Body of pancreas (tissue), 4 donors: ENCODE data around the gene ADORA2A. TPM values are rescaled to one million over a fixed set of nuclear protein-coding genes. Genes with fewer than 3 reads are reported as not detected.

Source experiments
- ATAC-seq: fragments of 150-250 bp; one replicate; pipeline ENCODE4 v1.9.1; 2016
- DNase-seq, 4 donors: peaks; one replicate each; pipeline ENCODE4 v3.0.0-alpha.2; 2019
- H3K27ac ChIP-seq, 4 donors: fragments of 200-600 bp; sonication (generic); 1 replicate in 3 of 4; 2 replicates in 1 of 4; pipeline versions ENCODE4 v1.5.1 to v1.6.1; 2016 to 2019; ENCODE audit warnings: mild to moderate bottlenecking in 1 of 4, mixed read lengths in 1 of 4, moderate library complexity in 1 of 4
- H3K27me3 ChIP-seq, 2 donors: fragments of 200-600 bp; sonication (generic); one replicate each; pipeline ENCODE4 v1.6.0; 2016; ENCODE audit warnings: mild to moderate bottlenecking in 1 of 2
- H3K36me3 ChIP-seq, 2 donors: fragments of 200-600 bp; sonication (generic); replicated peaks in 1 of 2; 2 replicates each; pipeline ENCODE4 v1.5.1; 2016; ENCODE audit warnings: low read depth in 2 of 2; ENCODE audit not compliant: insufficient read depth in 1 of 2
- H3K4me1 ChIP-seq: fragments of 200-600 bp; sonication (generic); one replicate; pipeline ENCODE4 v1.6.0; 2016
- H3K4me3 ChIP-seq, 2 donors: fragments of 200-600 bp; sonication (generic); 1 replicate in 1 of 2; 2 replicates in 1 of 2; pipeline ENCODE4 v1.5.1; 2016 to 2019
- H3K9me3 ChIP-seq, 3 donors: fragments of 200-600 bp; sonication (generic); 1 replicate in 2 of 3; 2 replicates in 1 of 3; pipeline ENCODE4 v1.5.1; 2016
- CTCF ChIP-seq, 7 experiments: fragments of 450-650 bp in 4 of 7; fragments of 200-600 bp in 3 of 7; sonication (generic) in 3 of 7; IDR thresholded peaks; one replicate each; pipeline ENCODE4 v1.5.1; 2016 to 2019; ENCODE audit warnings: antibody characterized with exemption in 7 of 7
- POLR2A ChIP-seq, 3 donors: fragments of 450-650 bp; IDR thresholded peaks; one replicate each; pipeline ENCODE4 v1.6.1; 2016; ENCODE audit warnings: antibody characterized with exemption in 3 of 3, mild to moderate bottlenecking in 2 of 3
- WGBS, 2 donors: methylation state at CpG; one replicate each; pipeline ENCODE4 v1.1.5; 2017; 5-methylcytosine and 5-hydroxymethylcytosine counted together
- intact Hi-C: fragments of 100-400 bp; cut with DNase I; formaldehyde crosslinking; loops from one replicate; pipeline ENCODE4 v1.15.1; 2023
- total RNA-seq, 2 donors: library from RNA; depleted of rRNA; stranded (reverse); fragments of >200 nt; gene quantifications; one replicate each; pipeline ENCODE4 v1.1.0, GENCODE V29; 2016

Gene ADORA2A
- total RNA-seq, 2 donors from 2014 or later: 2.1 to 19.4 TPM

DNA sequence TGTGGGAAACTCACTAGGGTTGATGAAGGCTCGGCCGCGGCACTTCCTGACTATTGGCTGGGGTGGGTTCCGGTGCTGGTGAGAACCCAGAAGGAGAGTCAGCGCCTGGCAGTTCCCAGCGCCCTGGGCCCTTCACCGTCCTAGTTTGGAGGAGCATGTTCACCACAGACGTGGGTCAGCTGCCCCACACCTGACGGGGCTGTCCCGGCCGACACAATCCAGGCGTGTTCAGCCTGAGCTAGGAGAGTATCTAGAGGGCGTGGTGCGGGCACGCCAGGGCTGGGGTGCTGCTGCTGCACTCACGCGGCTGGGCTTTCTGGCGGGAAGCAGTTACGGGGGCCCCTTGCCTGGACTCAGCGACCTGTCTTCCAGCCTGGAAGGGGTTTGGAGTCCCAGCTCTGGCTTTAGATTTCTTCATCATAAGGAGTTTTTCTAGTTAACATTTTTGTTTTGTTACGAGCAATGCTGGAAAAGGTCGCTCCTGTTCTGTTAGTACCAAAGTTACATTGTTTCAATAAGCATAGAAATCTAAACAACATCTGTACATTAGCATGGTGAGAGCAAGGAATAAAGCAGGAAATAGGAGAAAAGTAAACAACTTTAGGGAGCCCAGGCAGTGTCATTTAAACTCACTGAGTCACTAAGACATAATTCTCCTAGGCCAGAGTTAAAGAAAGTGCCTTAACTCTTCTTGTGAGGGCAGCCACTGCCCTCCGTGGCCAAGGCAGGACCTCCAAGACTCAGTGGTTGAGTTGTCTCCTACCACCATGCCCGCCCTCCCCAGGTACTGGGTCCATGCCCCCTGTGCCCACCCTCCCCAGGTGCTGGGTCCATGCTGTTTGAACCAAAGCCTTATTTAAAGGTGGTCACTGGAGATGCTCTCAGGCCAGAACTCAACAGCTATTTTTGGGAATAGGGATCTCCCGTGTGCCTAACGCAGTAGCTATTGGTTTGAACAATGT lies 12.1 kb upstream of the ADORA2A start:
- Histone ChIP-seq H3K27me3 (no peaks in the 10 kb centered on the region), H3K4me3 (no peak overlapping the region), H3K36me3 (peaks cover 0 to 7% of the 10 kb centered on the region in 2 donors), H3K4me1 (no peaks in the 10 kb centered on the region), H3K27ac (no peak overlapping the region), H3K9me3 (no peaks in the 10 kb centered on the region)
- TF ChIP-seq CTCF (IDR thresholded peaks at IDR 0.05): no peak
- TF ChIP-seq POLR2A (IDR thresholded peaks at IDR 0.05): no peak
- WGBS, 2 donors: 89 to 92% methylated on average over 15 to 24 of the region's 26 CpGs
- intact Hi-C loops: no loop called here
- DNase-seq (no peak), ATAC-seq (no peak)

- Histone ChIP-seq H3K36me3 (peaks cover 0 to 7% of the 10 kb centered on the region in 2 donors), H3K4me3 (no peak overlapping the region), H3K27me3 (no peaks in the 10 kb centered on the region), H3K4me1 (no peaks in the 10 kb centered on the region), H3K9me3 (no peaks in the 10 kb centered on the region), H3K27ac (no peak overlapping the region)
- ATAC-seq: no peak
- TF ChIP-seq POLR2A (IDR thresholded peaks at IDR 0.05): no peak
- TF ChIP-seq CTCF (IDR thresholded peaks at IDR 0.05): no peak
- intact Hi-C loops: no loop called here
- 95 to 96% methylated on average over 8 of the region's 8 CpGs for WGBS, 2 donors
- DNase-seq: no peak
Measured at GRCh38 chr22:24416095-24416494, 11.3 kb upstream of the ADORA2A start.

DNA sequence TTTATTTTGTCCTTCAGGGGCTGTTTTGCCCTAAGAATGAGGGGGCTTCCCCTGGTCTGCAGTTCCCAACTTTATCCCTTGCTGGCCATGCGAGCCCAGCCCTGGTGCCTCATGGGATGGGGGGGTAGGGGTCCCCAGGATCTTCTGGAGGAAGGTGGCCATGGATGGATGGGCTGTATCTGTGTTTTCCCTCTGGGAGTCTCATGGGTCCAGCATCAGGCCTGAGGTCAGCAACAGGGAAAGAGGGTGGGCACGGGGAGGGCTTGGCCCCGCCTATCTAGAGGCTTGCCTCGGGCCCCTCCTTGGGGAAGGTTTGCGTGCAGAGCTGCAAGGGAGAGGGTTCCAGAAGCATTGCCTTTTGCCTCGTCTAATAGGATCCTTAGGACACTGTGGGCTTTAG lies 10.8 kb upstream of the ADORA2A start:
- TF ChIP-seq POLR2A (IDR thresholded peaks at IDR 0.05): no peak
- no peak for TF ChIP-seq CTCF (IDR thresholded peaks at IDR 0.05)
- H3K4me1 ChIP-seq: no peaks in the 10 kb centered on the region
- no peak overlapping the region for H3K27ac ChIP-seq
- H3K4me3 ChIP-seq: no peak overlapping the region
- ATAC-seq (no peak), DNase-seq (no peak)
- H3K36me3 ChIP-seq: peaks cover 0 to 7% of the 10 kb centered on the region in 2 donors
- intact Hi-C loops: no loop called here
- 92 to 93% methylated on average over 5 of the region's 6 CpGs for WGBS, 2 donors
- H3K27me3 ChIP-seq: no peaks in the 10 kb centered on the region
- H3K9me3 ChIP-seq: no peaks in the 10 kb centered on the region

DNA sequence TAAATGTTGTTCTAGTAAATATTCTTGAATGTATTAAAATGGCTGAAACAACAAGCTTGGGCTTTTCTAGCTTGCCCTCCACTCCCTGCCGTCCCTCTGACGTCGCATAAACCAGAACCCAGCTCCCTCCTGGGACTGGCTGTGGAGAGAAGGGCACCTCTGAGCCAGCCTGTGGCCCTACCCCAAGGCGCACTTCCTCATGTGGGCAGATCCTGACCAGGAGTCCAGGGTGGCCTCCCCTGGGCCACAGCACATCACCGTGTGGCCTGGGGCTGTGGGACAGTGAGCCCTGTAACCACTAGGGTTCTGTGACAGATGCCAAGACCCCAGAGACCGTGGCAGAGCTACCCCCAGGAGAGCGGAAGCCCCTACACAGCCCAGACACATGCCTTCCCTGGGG lies 10.2 kb upstream of the ADORA2A start:
- H3K36me3 ChIP-seq: peaks cover 0 to 7% of the 10 kb centered on the region in 2 donors
- no peaks in the 10 kb centered on the region for H3K4me1 ChIP-seq
- no peaks in the 10 kb centered on the region for H3K9me3 ChIP-seq
- ATAC-seq: no peak
- intact Hi-C loops: no loop called here
- 88 to 94% methylated on average over 6 to 7 of the region's 7 CpGs for WGBS, 2 donors
- H3K4me3 ChIP-seq: no peak overlapping the region
- DNase-seq: no peak
- H3K27me3 ChIP-seq: no peaks in the 10 kb centered on the region
- TF ChIP-seq POLR2A (IDR thresholded peaks at IDR 0.05): no peak
- no peak for TF ChIP-seq CTCF (IDR thresholded peaks at IDR 0.05)
- no peak overlapping the region for H3K27ac ChIP-seq
